Thyroid gland (tissue), 4 donors: ENCODE measurements around the gene THAP4.

Experiments
- POLR2A ChIP-seq, 2 donors: fragments of 450-650 bp; IDR thresholded peaks; one replicate each; pipeline ENCODE4 v1.6.1; 2017; ENCODE audit warnings: antibody characterized with exemption in 2 of 2, mild to moderate bottlenecking in 2 of 2, moderate library complexity in 1 of 2
- TF ChIP-seq, protein P1 (sequence below), 6 experiments: fragments of 200-600 bp in 3 of 6; fragments of 450-650 bp in 3 of 6; sonication (generic) in 3 of 6; IDR thresholded peaks; one replicate each; pipeline ENCODE4 v1.5.1; 2016 to 2019; ENCODE audit warnings: antibody characterized with exemption in 6 of 6, mild to moderate bottlenecking in 2 of 6, inconsistent platforms in 1 of 6, moderate library complexity in 1 of 6

GRCh38 chr2:241637018-241637794 lies at the start of gene THAP4, which contains the start of gene ATG4B:
- peak in 1 of 2 donors; percentile 59 for TF ChIP-seq POLR2A (IDR thresholded peaks at IDR 0.05)
- TF ChIP-seq, protein P1, sequence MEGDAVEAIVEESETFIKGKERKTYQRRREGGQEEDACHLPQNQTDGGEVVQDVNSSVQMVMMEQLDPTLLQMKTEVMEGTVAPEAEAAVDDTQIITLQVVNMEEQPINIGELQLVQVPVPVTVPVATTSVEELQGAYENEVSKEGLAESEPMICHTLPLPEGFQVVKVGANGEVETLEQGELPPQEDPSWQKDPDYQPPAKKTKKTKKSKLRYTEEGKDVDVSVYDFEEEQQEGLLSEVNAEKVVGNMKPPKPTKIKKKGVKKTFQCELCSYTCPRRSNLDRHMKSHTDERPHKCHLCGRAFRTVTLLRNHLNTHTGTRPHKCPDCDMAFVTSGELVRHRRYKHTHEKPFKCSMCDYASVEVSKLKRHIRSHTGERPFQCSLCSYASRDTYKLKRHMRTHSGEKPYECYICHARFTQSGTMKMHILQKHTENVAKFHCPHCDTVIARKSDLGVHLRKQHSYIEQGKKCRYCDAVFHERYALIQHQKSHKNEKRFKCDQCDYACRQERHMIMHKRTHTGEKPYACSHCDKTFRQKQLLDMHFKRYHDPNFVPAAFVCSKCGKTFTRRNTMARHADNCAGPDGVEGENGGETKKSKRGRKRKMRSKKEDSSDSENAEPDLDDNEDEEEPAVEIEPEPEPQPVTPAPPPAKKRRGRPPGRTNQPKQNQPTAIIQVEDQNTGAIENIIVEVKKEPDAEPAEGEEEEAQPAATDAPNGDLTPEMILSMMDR (IDR thresholded peaks at IDR 0.05), result no peak
